Muscle layer of duodenum (tissue), 2 donors: Measurements from ENCODE around the gene TMOD1.

ENCODE experiments used
- H3K27ac ChIP-seq: one replicate; pipeline ENCODE4 v1.7.0; 2013; ENCODE audit warnings: mild to moderate bottlenecking, low read length
- H3K27me3 ChIP-seq: one replicate; pipeline ENCODE4 v1.7.0; 2013; ENCODE audit warnings: low read depth, mild to moderate bottlenecking, control low read depth, low read length
- H3K36me3 ChIP-seq, 2 donors: one replicate each; pipeline ENCODE4 v1.7.0; 2013; ENCODE audit warnings: low read length in 2 of 2, control low read depth in 1 of 2, mild to moderate bottlenecking in 1 of 2; ENCODE audit not compliant: insufficient read depth in 2 of 2, control insufficient read depth in 1 of 2
- H3K4me1 ChIP-seq, 2 donors: one replicate each; pipeline ENCODE4 v1.7.0; 2013; ENCODE audit warnings: low read length in 2 of 2, mild to moderate bottlenecking in 2 of 2, control low read depth in 1 of 2, moderate library complexity in 1 of 2; ENCODE audit not compliant: insufficient read depth in 2 of 2, control insufficient read depth in 1 of 2
- H3K4me3 ChIP-seq, 2 donors: one replicate each; pipeline ENCODE4 v1.7.0; 2013; ENCODE audit warnings: low read length in 2 of 2, low read depth in 1 of 2, mild to moderate bottlenecking in 1 of 2
- H3K9me3 ChIP-seq, 2 donors: one replicate each; pipeline ENCODE4 v1.7.0; 2013; ENCODE audit warnings: low read length in 2 of 2, control low read depth in 1 of 2, mild to moderate bottlenecking in 1 of 2; ENCODE audit not compliant: control insufficient read depth in 1 of 2
- donor health status: healthy.

Gene TMOD1

GRCh38 chr9:97521576-97522333 is 20.3 kb downstream of the TMOD1 start:
- H3K27ac ChIP-seq, result no peak overlapping the region
- H3K36me3 ChIP-seq, result peaks cover 0 to 14% of the 10 kb centered on the region in 2 donors
- H3K4me3 ChIP-seq, result no peak overlapping the region
- H3K27me3 ChIP-seq, result no peaks in the 10 kb centered on the region
- H3K9me3 ChIP-seq, result no peaks in the 10 kb centered on the region
- H3K4me1 ChIP-seq, result peaks cover 14 to 15% of the 10 kb centered on the region in 2 donors

DNA sequence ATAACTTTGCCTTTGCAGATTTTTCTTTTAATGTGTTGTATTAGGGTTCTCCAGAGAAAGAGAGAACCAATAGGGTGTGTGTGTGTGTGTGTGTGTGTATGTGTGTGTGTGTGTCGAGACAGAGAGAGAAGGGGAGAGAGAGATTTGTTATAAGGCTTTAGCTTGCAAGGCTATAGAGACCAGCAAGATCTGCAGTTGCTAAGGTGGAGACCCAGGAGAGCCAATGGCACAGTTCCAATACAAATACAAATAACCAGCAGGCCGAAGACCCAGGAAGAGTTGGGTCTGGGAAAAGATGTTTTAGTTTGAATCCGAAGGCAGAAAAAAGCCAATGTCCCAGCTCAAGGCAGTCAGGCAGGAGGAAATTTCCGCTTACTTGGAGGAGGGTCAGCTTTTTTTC is 23.0 kb downstream of the TMOD1 start:
- Histone ChIP-seq H3K27ac (no peak overlapping the region), H3K4me1 (peaks cover 5 to 24% of the 10 kb centered on the region in 2 donors), H3K36me3 (peaks cover 0 to 16% of the 10 kb centered on the region in 2 donors), H3K4me3 (no peak overlapping the region), H3K27me3 (no peaks in the 10 kb centered on the region), H3K9me3 (no peaks in the 10 kb centered on the region)

DNA sequence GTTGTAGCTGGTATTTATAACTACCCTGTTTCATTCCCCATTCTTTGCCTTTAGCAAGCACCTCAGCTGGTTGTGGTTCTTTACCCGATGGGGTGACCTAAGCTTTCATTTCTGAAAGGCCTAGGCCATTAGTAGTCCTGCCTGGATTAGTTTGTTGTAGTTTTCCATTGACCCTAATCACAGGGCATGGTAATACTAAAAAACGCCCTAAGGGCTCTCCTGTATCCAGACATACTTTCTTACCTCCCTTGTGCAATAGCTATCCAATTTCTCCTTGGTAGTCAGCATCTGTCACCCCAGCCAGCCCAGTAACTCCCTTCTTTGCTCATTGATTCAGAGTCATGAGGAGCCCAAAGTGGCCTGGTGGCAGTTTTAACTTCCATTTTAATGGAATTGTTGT is 24.0 kb downstream of the TMOD1 start:
- Histone ChIP-seq H3K27me3 (no peaks in the 10 kb centered on the region), H3K4me1 (peaks cover 3 to 18% of the 10 kb centered on the region in 2 donors), H3K36me3 (peaks cover 0 to 16% of the 10 kb centered on the region in 2 donors), H3K9me3 (no peaks in the 10 kb centered on the region), H3K27ac (no peak overlapping the region), H3K4me3 (no peak overlapping the region)

- peaks cover 3 to 26% of the 10 kb centered on the region in 2 donors for H3K4me1 ChIP-seq
- no peak overlapping the region for H3K27ac ChIP-seq
Measured at GRCh38 chr9:97526895-97527575, 25.6 kb downstream of the TMOD1 start.

DNA sequence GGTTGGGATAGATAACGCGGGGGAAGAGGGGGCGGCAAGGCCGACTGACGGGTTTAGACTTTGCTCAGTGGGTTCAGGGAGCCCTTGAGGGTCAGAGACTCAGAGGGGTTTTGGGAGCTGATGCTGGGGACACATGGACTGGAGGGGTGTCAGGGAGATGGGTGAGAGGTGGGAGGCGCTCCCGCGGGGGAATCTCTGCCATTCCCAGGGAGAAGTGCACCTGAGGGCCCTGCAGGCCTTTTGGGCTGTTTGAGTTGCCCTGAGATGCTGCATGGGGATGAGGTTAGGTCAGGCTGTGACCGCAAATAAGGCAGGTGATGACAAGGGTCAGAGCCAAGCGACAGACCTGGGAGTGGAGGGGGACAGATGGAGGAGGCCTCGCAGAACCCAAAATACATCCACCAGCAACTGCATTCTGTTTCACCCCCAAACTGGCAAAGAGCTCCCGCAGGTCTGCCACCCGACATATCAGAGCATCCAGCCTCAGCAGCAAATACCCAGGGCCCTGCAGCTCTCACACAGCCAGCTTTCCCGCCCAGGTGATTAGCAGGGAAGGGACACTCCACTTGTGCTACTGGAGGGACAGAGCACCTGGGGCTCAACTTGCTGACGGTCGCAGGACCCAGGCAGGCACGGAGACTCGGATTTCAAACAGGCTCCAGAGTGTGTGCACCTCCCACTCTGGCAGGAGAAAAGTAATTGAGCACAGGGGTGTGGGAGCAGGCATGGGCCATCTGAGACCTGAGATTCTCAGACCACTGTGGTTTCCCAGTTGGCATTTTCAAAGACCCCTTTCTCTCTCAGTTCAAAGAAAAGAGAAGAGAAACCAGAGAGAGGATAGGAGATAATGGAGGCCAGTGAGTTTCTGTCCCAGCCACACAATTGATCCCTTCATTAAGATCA is 26.4 kb downstream of the TMOD1 start:
- Histone ChIP-seq H3K27me3 (no peaks in the 10 kb centered on the region), H3K4me3 (no peak overlapping the region), H3K9me3 (no peaks in the 10 kb centered on the region), H3K36me3 (peaks cover 0 to 16% of the 10 kb centered on the region in 2 donors), H3K27ac (no peak overlapping the region), H3K4me1 (peaks cover 3 to 34% of the 10 kb centered on the region in 2 donors)

More at GRCh38 chr9:97526895-97527575, 25.6 kb downstream of the TMOD1 start:
- H3K4me3 ChIP-seq, result no peak overlapping the region
- H3K9me3 ChIP-seq, result no peaks in the 10 kb centered on the region
- peaks cover 0 to 16% of the 10 kb centered on the region in 2 donors for H3K36me3 ChIP-seq
- H3K27me3 ChIP-seq, result no peaks in the 10 kb centered on the region

GRCh38 chr9:97528529-97529230 is 27.2 kb downstream of the TMOD1 start:
- peak overlapping the region; percentile 43 for H3K27ac ChIP-seq
- H3K4me3 ChIP-seq, result no peak overlapping the region
- peaks cover 0 to 23% of the 10 kb centered on the region in 2 donors for H3K36me3 ChIP-seq
- H3K9me3 ChIP-seq, result no peaks in the 10 kb centered on the region
- peaks cover 3 to 37% of the 10 kb centered on the region in 2 donors for H3K4me1 ChIP-seq
- no peaks in the 10 kb centered on the region for H3K27me3 ChIP-seq

GRCh38 chr9:97529363-97530076 is 28.1 kb downstream of the TMOD1 start:
- Histone ChIP-seq H3K27ac (peak overlapping the region; percentile 43), H3K27me3 (no peaks in the 10 kb centered on the region), H3K9me3 (peaks cover 0 to 5% of the 10 kb centered on the region in 2 donors), H3K36me3 (peaks cover 0 to 28% of the 10 kb centered on the region in 2 donors), H3K4me1 (peaks cover 3 to 37% of the 10 kb centered on the region in 2 donors), H3K4me3 (no peak overlapping the region)

DNA sequence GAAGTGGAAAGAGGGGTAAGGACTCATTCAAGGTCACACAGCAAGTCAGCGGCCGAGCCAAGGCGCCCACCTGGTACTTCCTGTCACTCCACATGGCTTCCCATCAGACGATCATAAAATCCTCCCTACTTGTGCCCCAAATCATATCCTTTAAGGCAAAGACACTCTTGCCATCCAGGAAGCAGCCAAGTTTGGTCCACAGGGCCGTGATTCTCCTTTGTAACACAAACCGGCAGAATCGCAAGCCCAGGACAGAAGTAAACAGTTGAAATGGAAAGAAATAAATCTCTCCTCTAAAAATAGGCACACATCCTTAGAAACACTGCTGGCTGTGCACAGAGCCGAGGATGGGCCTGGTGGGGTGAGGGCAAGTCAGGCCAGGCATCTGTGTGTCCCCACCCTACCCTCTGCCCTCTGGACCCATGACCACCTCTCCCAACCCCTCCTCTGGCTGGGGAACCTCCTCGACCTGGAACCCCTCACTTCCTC is 30.5 kb downstream of the TMOD1 start:
- peaks cover 0 to 12% of the 10 kb centered on the region in 2 donors for H3K36me3 ChIP-seq
- no peaks in the 10 kb centered on the region for H3K27me3 ChIP-seq
- peak overlapping the region; percentile 74 for H3K27ac ChIP-seq
- peak overlapping the region in 1 of 2 donors; percentile 48 for H3K4me3 ChIP-seq
- H3K4me1 ChIP-seq, result peaks cover 3 to 48% of the 10 kb centered on the region in 2 donors
- peaks cover 0 to 5% of the 10 kb centered on the region in 2 donors for H3K9me3 ChIP-seq

- H3K36me3 ChIP-seq, result peaks cover 0 to 12% of the 10 kb centered on the region in 2 donors
- no peaks in the 10 kb centered on the region for H3K27me3 ChIP-seq
- peaks cover 0 to 5% of the 10 kb centered on the region in 2 donors for H3K9me3 ChIP-seq
- H3K4me3 ChIP-seq, result no peak overlapping the region
- H3K4me1 ChIP-seq, result peaks cover 0 to 41% of the 10 kb centered on the region in 2 donors
- no peak overlapping the region for H3K27ac ChIP-seq
Measured at GRCh38 chr9:97534185-97534584, 32.7 kb downstream of the TMOD1 start.
